HUES48 (cell line): ENCODE measurements around the gene YAF2.

Source experiments
- H3K27ac ChIP-seq: one replicate; pipeline ENCODE4 v1.7.0; 2013; ENCODE audit warnings: low read depth, low read length, inconsistent platforms
- H3K27me3 ChIP-seq: 2 replicates; pipeline ENCODE4 v1.6.1; 2013; ENCODE audit warnings: mild to moderate bottlenecking, low read length; ENCODE audit not compliant: control insufficient read depth, insufficient read depth
- H3K36me3 ChIP-seq: 2 replicates; pipeline ENCODE4 v1.6.1; 2013; ENCODE audit warnings: low read length; ENCODE audit not compliant: control insufficient read depth, insufficient read depth
- H3K4me1 ChIP-seq: 2 replicates; pipeline ENCODE4 v1.6.1; 2013; ENCODE audit warnings: mild to moderate bottlenecking, low read length; ENCODE audit not compliant: control insufficient read depth, insufficient read depth
- H3K4me3 ChIP-seq: 2 replicates; pipeline ENCODE4 v1.5.1; 2013; ENCODE audit warnings: mild to moderate bottlenecking, low read depth, low read length
- H3K9ac ChIP-seq: 2 replicates; pipeline ENCODE4 v1.6.1; 2013; ENCODE audit warnings: mild to moderate bottlenecking, low read depth, low read length, moderate library complexity
- H3K9me3 ChIP-seq: 2 replicates; pipeline ENCODE4 v1.6.1; 2013; ENCODE audit warnings: low read length; ENCODE audit not compliant: control insufficient read depth, insufficient read depth

The YAF2 gene

DNA sequence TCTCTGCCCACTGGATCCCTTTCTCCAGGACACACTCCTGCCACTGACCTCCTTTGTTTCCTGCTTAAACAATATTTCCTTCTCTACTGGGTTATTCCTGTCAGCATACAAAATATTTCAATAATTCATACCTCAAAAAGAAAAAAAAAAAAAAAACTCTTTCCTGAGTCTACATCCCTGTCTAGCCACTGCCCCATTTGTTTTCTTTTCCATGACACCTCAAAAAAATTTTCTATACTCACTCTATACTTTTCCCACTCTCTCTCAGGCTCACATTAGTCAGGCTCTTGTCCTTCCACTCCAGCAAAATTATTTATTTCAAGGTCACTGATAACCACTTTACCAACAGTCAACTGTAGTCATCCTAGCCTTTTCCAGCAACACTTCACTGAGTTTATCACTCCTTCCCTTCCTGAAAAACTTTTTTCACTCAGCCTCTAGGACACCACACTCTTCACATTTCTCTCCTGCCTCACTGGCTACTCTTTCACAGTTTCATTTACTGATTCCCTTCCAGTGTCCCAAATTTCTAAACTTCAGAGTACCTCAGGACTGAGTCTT lies 64.0 kb downstream of the YAF2 start:
- Histone ChIP-seq H3K27ac (no peak overlapping the region), H3K9me3 (peaks cover 3% of the 10 kb centered on the region; the same call in 1 of the 2 replicates), H3K36me3 (no peaks in the 10 kb centered on the region), H3K4me3 (no peak overlapping the region), H3K4me1 (0 out of 2 replicates have a peak, but pooled peaks cover 10% of the 10 kb centered on the region), H3K27me3 (no peaks in the 10 kb centered on the region), H3K9ac (no peak overlapping the region)

DNA sequence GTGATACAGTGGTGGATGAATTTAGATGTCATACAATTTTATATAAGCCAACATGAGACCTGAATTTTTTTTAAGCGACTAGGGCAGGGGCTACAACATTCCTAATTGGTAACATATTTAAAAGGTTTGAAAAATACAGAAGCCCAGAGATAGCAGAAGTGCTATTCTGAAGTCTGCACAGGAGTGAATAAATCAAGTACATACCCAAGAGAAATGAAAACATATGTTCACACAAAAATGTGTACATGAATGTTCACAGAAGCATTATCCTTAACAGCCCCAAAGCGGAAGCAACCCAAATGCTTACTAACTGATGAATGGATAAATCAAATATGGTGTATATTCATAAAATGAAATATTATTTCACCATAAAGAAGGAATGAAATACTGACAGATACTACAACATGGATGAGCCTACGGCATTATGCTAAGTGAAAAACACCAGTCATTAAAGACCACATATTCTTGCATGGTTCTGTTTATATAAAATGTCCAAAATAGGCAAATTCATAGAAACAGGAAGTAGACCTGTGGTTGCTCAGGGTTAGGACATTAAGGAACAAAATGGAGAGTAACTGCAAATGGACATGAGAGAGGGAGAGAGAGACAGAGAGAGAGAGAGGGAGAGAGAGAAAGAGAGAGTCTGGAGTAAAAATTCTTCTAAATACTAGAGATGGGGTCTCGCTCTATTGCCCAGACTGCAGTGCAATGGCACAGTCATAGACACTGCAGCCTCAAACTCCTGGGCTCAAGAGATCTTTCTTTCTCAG lies 65.4 kb downstream of the YAF2 start:
- H3K4me1 ChIP-seq = 0 out of 2 replicates have a peak, but pooled peaks cover 3% of the 10 kb centered on the region
- no peaks in the 10 kb centered on the region for H3K27me3 ChIP-seq
- H3K36me3 ChIP-seq = no peaks in the 10 kb centered on the region
- H3K27ac ChIP-seq = no peak overlapping the region
- H3K4me3 ChIP-seq = no peak overlapping the region
- no peak overlapping the region for H3K9ac ChIP-seq
- peaks cover 3% of the 10 kb centered on the region; the same call in 1 of the 2 replicates for H3K9me3 ChIP-seq

- no peaks in the 10 kb centered on the region for H3K4me1 ChIP-seq
- no peak overlapping the region for H3K4me3 ChIP-seq
- no peaks in the 10 kb centered on the region for H3K27me3 ChIP-seq
- H3K36me3 ChIP-seq = no peaks in the 10 kb centered on the region
- no peak overlapping the region for H3K9ac ChIP-seq
- no peak overlapping the region for H3K27ac ChIP-seq
- H3K9me3 ChIP-seq = no peaks in the 10 kb centered on the region
Observed at GRCh38 chr12:42167711-42168110, 70.3 kb downstream of the YAF2 start.

DNA sequence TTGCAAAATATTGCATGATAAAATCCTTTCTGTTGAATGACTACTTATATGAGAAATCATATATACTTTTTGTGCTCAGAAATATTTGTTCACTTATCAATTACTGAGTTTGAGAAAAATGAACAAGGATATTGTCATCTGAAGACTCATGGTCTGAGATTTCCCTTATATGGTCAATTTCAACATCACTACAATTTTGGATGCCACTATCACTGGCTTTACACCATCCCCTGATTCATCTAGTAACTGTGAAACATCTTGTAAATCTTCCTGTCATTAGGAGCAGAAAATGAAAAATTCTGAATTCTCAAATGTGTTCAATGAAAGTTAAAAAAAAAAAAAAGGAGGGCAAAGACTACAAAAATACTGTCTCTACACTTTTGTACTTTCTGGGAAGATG lies 71.5 kb downstream of the YAF2 start:
- no peak overlapping the region for H3K27ac ChIP-seq

GRCh38 chr12:42163913-42164312 lies 74.1 kb downstream of the YAF2 start:
- Histone ChIP-seq H3K9me3 (no peaks in the 10 kb centered on the region), H3K4me1 (no peaks in the 10 kb centered on the region), H3K27ac (no peak overlapping the region), H3K4me3 (no peak overlapping the region), H3K27me3 (no peaks in the 10 kb centered on the region), H3K36me3 (no peaks in the 10 kb centered on the region), H3K9ac (no peak overlapping the region)

More for the DNA sequence above, 71.5 kb downstream of the YAF2 start:
- no peaks in the 10 kb centered on the region for H3K4me1 ChIP-seq
- H3K9ac ChIP-seq = no peak overlapping the region
- no peaks in the 10 kb centered on the region for H3K9me3 ChIP-seq
- H3K27me3 ChIP-seq = no peaks in the 10 kb centered on the region
- no peak overlapping the region for H3K4me3 ChIP-seq
- no peaks in the 10 kb centered on the region for H3K36me3 ChIP-seq

DNA sequence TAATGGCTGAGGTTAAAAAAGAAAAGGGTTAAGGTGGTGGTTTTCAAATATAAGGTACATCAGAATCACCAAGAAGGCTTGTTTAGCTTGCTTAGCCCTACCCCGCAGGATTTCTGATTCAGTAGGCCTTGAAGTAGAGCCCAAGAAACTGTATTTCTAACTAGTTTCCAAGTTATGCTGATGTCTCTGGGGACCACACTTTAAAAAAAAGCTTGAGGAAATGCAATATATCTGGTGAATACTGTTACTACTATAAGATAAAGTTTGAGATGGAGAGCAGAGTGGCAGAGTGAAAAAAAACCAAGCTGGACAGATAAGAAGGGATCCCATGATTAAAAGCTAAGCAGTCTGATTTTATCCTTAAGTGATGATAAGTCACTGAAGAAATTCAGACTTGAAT lies 75.1 kb downstream of the YAF2 start:
- Histone ChIP-seq H3K27me3 (no peaks in the 10 kb centered on the region), H3K4me3 (no peak overlapping the region), H3K4me1 (no peaks in the 10 kb centered on the region), H3K36me3 (no peaks in the 10 kb centered on the region), H3K9ac (no peak overlapping the region), H3K9me3 (no peaks in the 10 kb centered on the region), H3K27ac (no peak overlapping the region)

DNA sequence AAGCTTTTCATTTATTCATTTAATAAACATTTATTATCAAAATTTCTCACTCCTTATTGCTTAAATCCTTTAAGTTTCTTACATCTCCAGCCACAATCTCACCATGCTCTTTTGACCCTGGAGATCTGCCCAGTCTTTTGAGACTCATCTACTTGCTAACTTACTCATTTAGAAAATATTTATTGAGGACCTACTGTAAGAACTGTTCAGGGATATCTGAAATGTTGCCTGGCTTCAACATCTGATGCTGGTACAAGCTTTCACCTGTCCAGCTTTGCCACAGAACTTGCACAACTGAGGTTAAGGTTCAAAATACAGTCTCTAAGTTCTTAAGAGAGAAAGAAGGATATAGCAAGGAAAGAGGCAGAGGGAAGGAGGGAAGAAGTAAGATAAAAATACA lies 75.9 kb downstream of the YAF2 start:
- Histone ChIP-seq H3K9me3 (no peaks in the 10 kb centered on the region), H3K27me3 (no peaks in the 10 kb centered on the region), H3K36me3 (no peaks in the 10 kb centered on the region), H3K4me1 (no peaks in the 10 kb centered on the region), H3K4me3 (no peak overlapping the region), H3K9ac (no peak overlapping the region), H3K27ac (no peak overlapping the region)

GRCh38 chr12:42161529-42161928 lies 76.5 kb downstream of the YAF2 start:
- no peak overlapping the region for H3K4me3 ChIP-seq
- H3K36me3 ChIP-seq = no peaks in the 10 kb centered on the region
- no peaks in the 10 kb centered on the region for H3K9me3 ChIP-seq
- no peaks in the 10 kb centered on the region for H3K27me3 ChIP-seq
- no peaks in the 10 kb centered on the region for H3K4me1 ChIP-seq
- no peak overlapping the region for H3K9ac ChIP-seq
- no peak overlapping the region for H3K27ac ChIP-seq

DNA sequence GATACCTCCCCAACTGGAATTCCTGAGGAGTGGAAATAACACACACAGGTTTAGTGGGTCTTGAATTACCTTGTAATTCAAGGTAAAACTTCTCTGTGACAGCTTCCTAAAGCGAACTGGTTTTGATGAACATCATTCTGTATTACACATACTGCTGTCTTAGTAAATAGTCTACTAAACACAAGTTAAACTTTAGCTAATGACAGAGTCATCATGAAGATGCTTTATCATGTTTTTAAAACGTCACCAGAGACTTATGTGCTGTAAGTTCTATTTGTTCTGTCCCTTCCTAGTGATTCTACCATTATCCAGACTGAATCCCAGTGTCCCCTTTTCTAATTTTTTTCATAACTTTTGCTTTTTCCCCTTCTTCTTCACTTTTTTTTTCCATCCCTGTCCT lies 81.8 kb downstream of the YAF2 start:
- Histone ChIP-seq H3K27ac (no peak overlapping the region), H3K4me1 (no peaks in the 10 kb centered on the region), H3K9ac (no peak overlapping the region), H3K27me3 (no peaks in the 10 kb centered on the region), H3K4me3 (no peak overlapping the region), H3K36me3 (no peaks in the 10 kb centered on the region), H3K9me3 (no peaks in the 10 kb centered on the region)

GRCh38 chr12:42145552-42146215 lies 92.4 kb downstream of the YAF2 start:
- Histone ChIP-seq H3K4me1 (peaks cover 24% of the 10 kb centered on the region), H3K9ac (no peak overlapping the region), H3K36me3 (no peaks in the 10 kb centered on the region), H3K27me3 (peaks cover 21% of the 10 kb centered on the region), H3K9me3 (no peaks in the 10 kb centered on the region), H3K27ac (no peak overlapping the region), H3K4me3 (peak overlapping the region; percentile 74)

- H3K4me1 ChIP-seq = peaks cover 24% of the 10 kb centered on the region
- H3K27me3 ChIP-seq = peaks cover 21% of the 10 kb centered on the region
- peak overlapping the region; percentile 86 for H3K27ac ChIP-seq
- peak overlapping the region; percentile 74 for H3K4me3 ChIP-seq
- H3K9ac ChIP-seq = peak overlapping the region; percentile 2; the same call in 1 of the 2 replicates
- H3K36me3 ChIP-seq = no peaks in the 10 kb centered on the region
- H3K9me3 ChIP-seq = no peaks in the 10 kb centered on the region
Observed at GRCh38 chr12:42145197-42145549, 92.9 kb downstream of the YAF2 start.
